SK-MEL-5 (cell line): ENCODE measurements around the gene ZNF14. TPM values are rescaled to one million over a fixed set of nuclear protein-coding genes. Genes with fewer than 3 reads are reported as not detected.
"Not testable (repeated sequence)": the region's sequence is repeated elsewhere in the genome, so short reads cannot be mapped to it uniquely, and the experiment has no call there.

Experiments used
- DNase-seq: peaks from one replicate; pipeline ENCODE4 v3.0.0-alpha.2; 2016; ENCODE audit warnings: low read depth, low spot score
- in situ Hi-C: cut with HindIII; loops from 2 replicates; pipeline ENCODE4 v1.10.0; 2016; ENCODE audit warnings: low sequenced_read_pairs, high pct_unique_total_duplicates, low pct_unique_long_range_greater_than_20kb
- total RNA-seq: library from RNA; depleted of rRNA; stranded (reverse); fragments of >200 nt; shearing (Covaris generic); gene quantifications from 2 replicates; pipeline ENCODE4 v1.2.3, GENCODE V29; 2014

The ZNF14 gene
- total RNA-seq, 1 experiment from 2014 or later = 4.5 TPM

- in situ Hi-C loops = no loop called here
- DNase-seq = no peak
Measured at GRCh38 chr19:19748249-19748938, 15.5 kb upstream of the ZNF14 start.

- in situ Hi-C loops = no loop called here
- no peak for DNase-seq
Measured at GRCh38 chr19:19747357-19748220, 14.7 kb upstream of the ZNF14 start.

- in situ Hi-C loops = no loop called here
- DNase-seq = no peak
Measured at GRCh38 chr19:19746286-19747213, 13.6 kb upstream of the ZNF14 start.

- DNase-seq = no peak
- in situ Hi-C loops = no loop called here
Measured at GRCh38 chr19:19745496-19746285, 12.8 kb upstream of the ZNF14 start.

- in situ Hi-C loops = no loop called here
- DNase-seq = no peak
Measured at GRCh38 chr19:19744641-19745040, 11.7 kb upstream of the ZNF14 start.

GRCh38 chr19:19743921-19744320 lies 11.0 kb upstream of the ZNF14 start:
- in situ Hi-C loops, DNase-seq: not testable (repeated sequence)

- DNase-seq = no peak
- in situ Hi-C loops = no loop called here
Measured at GRCh38 chr19:19743176-19743575, 10.3 kb upstream of the ZNF14 start.

GRCh38 chr19:19742773-19743172 lies 9.9 kb upstream of the ZNF14 start:
- DNase-seq = no peak
- in situ Hi-C loops = no loop called here

GRCh38 chr19:19741184-19741583 lies 8.3 kb upstream of the ZNF14 start:
- DNase-seq = no peak
- in situ Hi-C loops = no loop called here

GRCh38 chr19:19740755-19741154 lies 7.8 kb upstream of the ZNF14 start:
- in situ Hi-C loops = no loop called here
- DNase-seq = no peak

- no peak for DNase-seq
- in situ Hi-C loops = no loop called here
Measured at GRCh38 chr19:19738564-19738963, 5.7 kb upstream of the ZNF14 start.

GRCh38 chr19:19737559-19738332 lies 4.8 kb upstream of the ZNF14 start:
- no peak for DNase-seq
- in situ Hi-C loops = no loop called here

- in situ Hi-C loops = no loop called here
- no peak for DNase-seq
Measured at GRCh38 chr19:19721896-19722295, 11.0 kb downstream of the ZNF14 start.

- in situ Hi-C loops = no loop called here
- DNase-seq = no peak
Measured at GRCh38 chr19:19719798-19720197, 13.1 kb downstream of the ZNF14 start.

GRCh38 chr19:19711934-19712828 lies 20.7 kb downstream of the ZNF14 start:
- in situ Hi-C loops = no loop called here
- DNase-seq = no peak
